WTC11 (cell line): Measurements from ENCODE around the gene LIN7C. TPM values are rescaled to one million over a fixed set of nuclear protein-coding genes. Genes with fewer than 3 reads are reported as not detected.
"Not testable (repeated sequence)": the region's sequence is repeated elsewhere in the genome, so short reads cannot be mapped to it uniquely, and the experiment has no call there.

Source experiments
- ATAC-seq: fragments of 200-7000 bp; cut with Tn5 transposase; 2 replicates; pipeline ENCODE4 v1.10.0; 2021; ENCODE audit warnings: mild to moderate bottlenecking, moderate library complexity
- CTCF ChIA-PET: fragments of 300-600 bp; sonication (Branson Sonifier 250); formaldehyde crosslinking; loops from one replicate; lab custom pipeline; 2021; ENCODE audit warnings: antibody characterized with exemption; lab: Charles Lee
- POLR2A ChIA-PET: fragments of 350-600 bp; sonication (Branson Sonifier 250); formaldehyde crosslinking; loops from one replicate; lab custom pipeline; 2021; ENCODE audit warnings: antibody characterized with exemption; lab: Charles Lee
- DNase-seq: peaks from one replicate; pipeline ENCODE4 v3.0.0; 2021; ENCODE audit warnings: low spot score
- H3K27ac Mint-ChIP-seq: 2 replicates; pipeline ENCODE4 v1.8.0; 2021; ENCODE audit warnings: mixed read lengths
- H3K27me3 Mint-ChIP-seq: 2 replicates; pipeline ENCODE4 v1.8.0; 2021; ENCODE audit warnings: low read depth, mild to moderate bottlenecking, moderate library complexity, mixed read lengths
- H3K36me3 Mint-ChIP-seq: 2 replicates; pipeline ENCODE4 v1.8.0; 2021; ENCODE audit warnings: mixed read lengths
- H3K4me1 Mint-ChIP-seq: 2 replicates; pipeline ENCODE4 v1.8.0; 2022; ENCODE audit warnings: mixed read lengths
- H3K4me3 Mint-ChIP-seq: 2 replicates; pipeline ENCODE4 v1.8.0; 2021; ENCODE audit warnings: mild to moderate bottlenecking, moderate library complexity, mixed read lengths
- H3K9me3 Mint-ChIP-seq: 2 replicates; pipeline ENCODE4 v1.8.0; 2021; ENCODE audit warnings: mixed read lengths
- ATF1 ChIP-seq: sonication (generic); formaldehyde crosslinking; IDR thresholded peaks from 2 replicates; pipeline ENCODE4 v1.8.1; 2023; ENCODE audit warnings: mild to moderate bottlenecking, moderate library complexity, missing genetic modification reagents
- CREB1 ChIP-seq: sonication (generic); formaldehyde crosslinking; IDR thresholded peaks from 2 replicates; pipeline ENCODE4 v1.8.0; 2023; ENCODE audit warnings: mild to moderate bottlenecking, missing genetic modification reagents
- CREM ChIP-seq: sonication (generic); formaldehyde crosslinking; IDR thresholded peaks from 2 replicates; pipeline ENCODE4 v1.8.1; 2022; ENCODE audit warnings: mild to moderate bottlenecking, missing genetic modification reagents, moderate library complexity
- EMX1 ChIP-seq: fragments of 250-450 bp; sonication (Bioruptor Pico); IDR thresholded peaks from 2 replicates; pipeline ENCODE4 v1.8.0; 2021; ENCODE audit warnings: mild to moderate bottlenecking
- FOXP1 ChIP-seq: sonication (generic); formaldehyde crosslinking; IDR thresholded peaks from 2 replicates; pipeline ENCODE4 v1.8.0; 2022; ENCODE audit warnings: missing genetic modification reagents, mild to moderate bottlenecking, moderate library complexity, borderline replicate concordance
- GTF2I ChIP-seq: fragments of 250-450 bp; sonication (Bioruptor Pico); conservative IDR thresholded peaks from 2 replicates; pipeline ENCODE4 v1.4.0; 2021; ENCODE audit warnings: mild to moderate bottlenecking
- HMGA2 ChIP-seq: fragments of 250-450 bp; sonication (Bioruptor Pico); IDR thresholded peaks from 2 replicates; pipeline ENCODE4 v1.4.0; 2021; ENCODE audit warnings: mild to moderate bottlenecking, moderate library complexity
- KAT7 ChIP-seq: sonication (generic); formaldehyde crosslinking; IDR thresholded peaks from 2 replicates; pipeline ENCODE4 v1.8.1; 2023; ENCODE audit warnings: missing genetic modification reagents, mild to moderate bottlenecking, borderline replicate concordance
- MXD4 ChIP-seq: fragments of 250-450 bp; sonication (Bioruptor Pico); IDR thresholded peaks from 2 replicates; pipeline ENCODE4 v1.8.0; 2021; ENCODE audit warnings: mild to moderate bottlenecking, moderate library complexity, borderline replicate concordance
- NFATC4 ChIP-seq: fragments of 250-450 bp; sonication (Bioruptor Pico); IDR thresholded peaks from 2 replicates; pipeline ENCODE4 v1.9.0; 2021; ENCODE audit warnings: mild to moderate bottlenecking
- NFE2L1 ChIP-seq: sonication (generic); formaldehyde crosslinking; IDR thresholded peaks from 2 replicates; pipeline ENCODE4 v1.8.1; 2023; ENCODE audit warnings: missing genetic modification reagents
- PRRX2 ChIP-seq: fragments of 250-450 bp; sonication (Bioruptor Pico); IDR thresholded peaks from 2 replicates; pipeline ENCODE4 v1.8.0; 2021; ENCODE audit warnings: mild to moderate bottlenecking
- ZNF121 ChIP-seq: sonication (generic); formaldehyde crosslinking; IDR thresholded peaks from 2 replicates; pipeline ENCODE4 v1.8.0; 2023; ENCODE audit warnings: missing genetic modification reagents
- ZNF671 ChIP-seq: fragments of 250-450 bp; sonication (Bioruptor Pico); IDR thresholded peaks from 2 replicates; pipeline ENCODE4 v1.8.0; 2021; ENCODE audit warnings: mild to moderate bottlenecking
- total RNA-seq: library from RNA; stranded (reverse); gene quantifications from 3 replicates; pipeline ENCODE4 v1.2.3, GENCODE V29; 2021
- TF ChIP-seq, protein P1 (sequence below): sonication (generic); formaldehyde crosslinking; conservative IDR thresholded peaks from 2 replicates; pipeline ENCODE4 v1.8.1; 2022; ENCODE audit warnings: mild to moderate bottlenecking, missing genetic modification reagents
- TF ChIP-seq, protein P2 (sequence below): sonication (generic); formaldehyde crosslinking; IDR thresholded peaks from 2 replicates; pipeline ENCODE4 v1.8.1; 2022; ENCODE audit warnings: mild to moderate bottlenecking, moderate library complexity, missing genetic modification reagents
- TF ChIP-seq, protein P3 (sequence below): sonication (generic); formaldehyde crosslinking; IDR thresholded peaks from 2 replicates; pipeline ENCODE4 v1.8.0; 2023; ENCODE audit warnings: missing genetic modification reagents
- TF ChIP-seq, protein P4 (sequence below): sonication (generic); formaldehyde crosslinking; IDR thresholded peaks from 2 replicates; pipeline ENCODE4 v1.8.0; 2023; ENCODE audit warnings: mild to moderate bottlenecking, missing genetic modification reagents

LIN7C gene
- total RNA-seq, 1 experiment from 2014 or later = 39.4 TPM

DNA sequence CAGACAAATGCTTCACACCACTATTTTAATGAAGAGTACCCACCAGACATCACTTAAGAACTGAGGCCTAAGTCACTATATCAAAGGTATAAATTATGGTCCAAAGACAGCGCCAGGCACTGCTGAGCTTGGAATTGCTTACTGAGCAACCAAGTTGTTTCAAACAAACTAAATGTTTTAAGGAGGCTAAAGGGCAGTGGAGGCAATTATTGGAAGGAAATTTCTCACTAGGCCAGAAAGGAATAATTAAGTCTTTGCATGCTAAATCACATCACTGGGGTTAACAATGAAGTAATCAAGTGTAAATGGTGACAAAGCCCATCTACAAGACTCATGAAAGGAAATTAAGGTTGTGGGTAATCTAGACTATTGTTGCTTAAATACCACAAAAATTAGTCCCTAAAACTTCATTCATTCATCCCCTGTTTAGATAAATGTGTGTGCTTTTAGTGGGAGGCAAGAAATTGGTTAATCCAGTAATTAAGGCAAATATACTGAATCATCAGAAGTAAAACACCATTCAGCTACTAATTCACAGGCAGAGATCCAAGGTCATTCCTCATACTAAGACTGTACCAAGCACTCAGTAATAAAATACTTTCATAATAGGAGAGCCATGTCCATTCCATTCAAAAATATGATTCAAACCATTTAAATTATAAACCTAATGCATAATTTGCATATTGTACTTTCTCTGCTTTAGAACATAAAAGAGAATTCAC lies 55.2 kb downstream of the LIN7C start:
- peak overlapping the region; percentile 42; the same call in 1 of the 2 replicates for H3K27ac Mint-ChIP-seq
- ChIA-PET CTCF (no interaction called here), POLR2A (no interaction called here)
- no peak for TF ChIP-seq HMGA2
- no peak for TF ChIP-seq FOXP1 (CRISPR knock-in tag)
- no peak for TF ChIP-seq MXD4
- TF ChIP-seq, protein P1, sequence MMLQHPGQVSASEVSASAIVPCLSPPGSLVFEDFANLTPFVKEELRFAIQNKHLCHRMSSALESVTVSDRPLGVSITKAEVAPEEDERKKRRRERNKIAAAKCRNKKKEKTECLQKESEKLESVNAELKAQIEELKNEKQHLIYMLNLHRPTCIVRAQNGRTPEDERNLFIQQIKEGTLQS (CRISPR knock-in tag) = no peak
- TF ChIP-seq KAT7 (CRISPR knock-in tag) = no peak
- TF ChIP-seq NFE2L1 (CRISPR knock-in tag) = no peak
- no peak for TF ChIP-seq CREB1 (CRISPR knock-in tag)
- TF ChIP-seq, protein P2, sequence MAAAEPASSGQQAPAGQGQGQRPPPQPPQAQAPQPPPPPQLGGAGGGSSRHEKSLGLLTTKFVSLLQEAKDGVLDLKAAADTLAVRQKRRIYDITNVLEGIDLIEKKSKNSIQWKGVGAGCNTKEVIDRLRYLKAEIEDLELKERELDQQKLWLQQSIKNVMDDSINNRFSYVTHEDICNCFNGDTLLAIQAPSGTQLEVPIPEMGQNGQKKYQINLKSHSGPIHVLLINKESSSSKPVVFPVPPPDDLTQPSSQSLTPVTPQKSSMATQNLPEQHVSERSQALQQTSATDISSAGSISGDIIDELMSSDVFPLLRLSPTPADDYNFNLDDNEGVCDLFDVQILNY (CRISPR knock-in tag) = no peak
- TF ChIP-seq CREM = no peak
- TF ChIP-seq, protein P3, sequence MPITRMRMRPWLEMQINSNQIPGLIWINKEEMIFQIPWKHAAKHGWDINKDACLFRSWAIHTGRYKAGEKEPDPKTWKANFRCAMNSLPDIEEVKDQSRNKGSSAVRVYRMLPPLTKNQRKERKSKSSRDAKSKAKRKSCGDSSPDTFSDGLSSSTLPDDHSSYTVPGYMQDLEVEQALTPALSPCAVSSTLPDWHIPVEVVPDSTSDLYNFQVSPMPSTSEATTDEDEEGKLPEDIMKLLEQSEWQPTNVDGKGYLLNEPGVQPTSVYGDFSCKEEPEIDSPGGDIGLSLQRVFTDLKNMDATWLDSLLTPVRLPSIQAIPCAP (CRISPR knock-in tag) = no peak
- no peak for TF ChIP-seq PRRX2 (CRISPR knock-in tag)
- ATAC-seq (no peak), DNase-seq (no peak)
- peaks cover 31% of the 10 kb centered on the region for H3K36me3 Mint-ChIP-seq
- peaks cover 22% of the 10 kb centered on the region for H3K9me3 Mint-ChIP-seq
- H3K4me1 Mint-ChIP-seq = peaks cover 55% of the 10 kb centered on the region
- no peaks in the 10 kb centered on the region for H3K27me3 Mint-ChIP-seq
- H3K4me3 Mint-ChIP-seq = no peak overlapping the region

DNA sequence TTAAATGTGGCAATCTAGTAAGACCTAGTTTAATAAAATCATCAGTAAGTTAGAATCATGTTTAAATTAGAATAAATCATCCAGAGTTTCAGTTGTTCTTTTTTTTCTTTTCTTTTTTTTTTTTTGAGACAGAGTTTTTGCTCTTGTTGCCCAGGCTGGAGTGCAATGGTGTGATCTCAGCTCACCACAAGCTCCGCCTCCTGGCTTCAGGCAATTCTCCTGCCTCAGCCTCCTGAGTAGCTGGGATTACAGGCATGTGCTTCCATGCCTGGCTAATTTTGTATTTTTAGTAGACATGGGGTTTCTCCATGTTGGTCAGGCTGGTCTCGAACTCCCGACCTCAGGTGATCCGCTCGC lies 58.4 kb downstream of the LIN7C start:
- H3K9me3 Mint-ChIP-seq, ATAC-seq, H3K27ac Mint-ChIP-seq, H3K27me3 Mint-ChIP-seq, DNase-seq, H3K4me3 Mint-ChIP-seq, POLR2A ChIA-PET: not testable (repeated sequence)
- H3K4me1 Mint-ChIP-seq = peaks cover 60% of the 10 kb centered on the region
- CTCF ChIA-PET = interaction anchor here (1.0 kb wide), 2 partner anchors 12 to 38 kb away, joined by 3 to 5 read pairs; no protein-coding TSS in a partner anchor
- peaks cover 14% of the 10 kb centered on the region for H3K36me3 Mint-ChIP-seq

DNA sequence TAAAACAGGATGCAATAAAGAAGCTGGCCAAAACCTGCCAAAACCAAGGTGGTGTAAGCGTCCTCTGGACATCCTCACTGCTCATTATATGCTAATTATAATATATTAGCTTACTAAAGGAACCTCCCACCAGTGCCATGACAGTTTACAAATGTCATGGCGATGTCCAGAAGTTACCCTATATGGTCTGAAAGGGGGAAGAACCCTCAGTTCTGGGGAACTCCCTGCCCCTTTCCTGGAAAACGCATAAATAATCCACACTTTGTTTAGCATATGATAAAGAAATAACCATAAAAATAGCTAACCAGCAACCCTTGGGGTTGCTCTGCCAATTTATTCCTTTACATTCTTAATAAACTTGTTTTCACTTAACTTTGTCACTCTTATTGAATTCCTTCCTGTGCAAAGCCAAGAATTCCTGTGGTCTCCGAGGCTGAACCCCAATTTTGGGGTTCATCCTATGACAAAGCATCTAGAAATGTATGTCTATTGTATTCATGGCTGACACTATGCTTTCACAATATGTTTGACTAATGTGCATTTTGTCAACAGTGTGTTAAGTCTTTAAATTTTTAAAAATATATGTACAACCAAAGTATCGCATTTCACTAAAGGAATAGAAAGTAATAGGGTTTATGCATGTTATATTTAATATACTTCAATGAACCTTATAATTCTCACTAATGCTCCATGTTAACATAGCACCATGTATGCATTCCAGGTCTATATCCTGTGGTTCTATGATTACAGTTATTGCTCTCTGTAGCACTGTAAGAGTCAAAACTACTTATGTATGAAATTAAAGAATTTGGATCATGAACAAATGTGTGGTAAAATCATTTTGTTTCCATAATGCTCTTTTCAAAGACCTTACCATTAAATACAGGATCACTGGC lies 59.0 kb downstream of the LIN7C start:
- H3K4me1 Mint-ChIP-seq = peaks cover 67% of the 10 kb centered on the region

DNA sequence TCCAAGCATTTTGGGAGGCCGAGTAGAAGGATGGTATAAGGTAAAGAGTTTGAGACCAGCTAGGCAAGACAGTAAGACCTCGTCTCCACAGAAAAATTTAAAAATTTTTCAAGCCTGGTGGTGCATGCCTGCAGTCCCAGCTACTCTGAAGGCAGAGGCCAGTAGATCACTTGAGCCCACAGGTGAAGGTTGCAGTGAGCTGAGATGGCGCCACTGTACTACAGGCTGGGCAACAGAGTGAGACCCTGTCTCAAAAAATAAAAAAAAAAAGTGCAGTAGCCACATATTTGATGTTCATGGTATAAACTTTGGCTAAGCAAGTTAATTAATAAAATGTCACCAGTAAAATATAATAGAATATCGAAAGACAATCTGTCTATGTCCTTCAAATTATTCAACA lies 60.9 kb downstream of the LIN7C start:
- TF ChIP-seq, protein P4, sequence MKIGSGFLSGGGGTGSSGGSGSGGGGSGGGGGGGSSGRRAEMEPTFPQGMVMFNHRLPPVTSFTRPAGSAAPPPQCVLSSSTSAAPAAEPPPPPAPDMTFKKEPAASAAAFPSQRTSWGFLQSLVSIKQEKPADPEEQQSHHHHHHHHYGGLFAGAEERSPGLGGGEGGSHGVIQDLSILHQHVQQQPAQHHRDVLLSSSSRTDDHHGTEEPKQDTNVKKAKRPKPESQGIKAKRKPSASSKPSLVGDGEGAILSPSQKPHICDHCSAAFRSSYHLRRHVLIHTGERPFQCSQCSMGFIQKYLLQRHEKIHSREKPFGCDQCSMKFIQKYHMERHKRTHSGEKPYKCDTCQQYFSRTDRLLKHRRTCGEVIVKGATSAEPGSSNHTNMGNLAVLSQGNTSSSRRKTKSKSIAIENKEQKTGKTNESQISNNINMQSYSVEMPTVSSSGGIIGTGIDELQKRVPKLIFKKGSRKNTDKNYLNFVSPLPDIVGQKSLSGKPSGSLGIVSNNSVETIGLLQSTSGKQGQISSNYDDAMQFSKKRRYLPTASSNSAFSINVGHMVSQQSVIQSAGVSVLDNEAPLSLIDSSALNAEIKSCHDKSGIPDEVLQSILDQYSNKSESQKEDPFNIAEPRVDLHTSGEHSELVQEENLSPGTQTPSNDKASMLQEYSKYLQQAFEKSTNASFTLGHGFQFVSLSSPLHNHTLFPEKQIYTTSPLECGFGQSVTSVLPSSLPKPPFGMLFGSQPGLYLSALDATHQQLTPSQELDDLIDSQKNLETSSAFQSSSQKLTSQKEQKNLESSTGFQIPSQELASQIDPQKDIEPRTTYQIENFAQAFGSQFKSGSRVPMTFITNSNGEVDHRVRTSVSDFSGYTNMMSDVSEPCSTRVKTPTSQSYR (CRISPR knock-in tag) = no peak
- TF ChIP-seq ZNF121 (CRISPR knock-in tag) (peak; percentile 98), GTF2I (CRISPR knock-in tag) (peak; percentile 65; the same call in 1 of the 2 replicates), ATF1 (CRISPR knock-in tag) (no peak), ZNF671 (CRISPR knock-in tag) (no peak), EMX1 (CRISPR knock-in tag) (no peak)
- Mint-ChIP-seq H3K4me3 (peak overlapping the region; percentile 64), H3K27me3 (no peaks in the 10 kb centered on the region), H3K4me1 (peaks cover 67% of the 10 kb centered on the region), H3K36me3 (peaks cover 10% of the 10 kb centered on the region), H3K9me3 (no peaks in the 10 kb centered on the region), H3K27ac (peak overlapping the region; percentile 95)
- ChIA-PET CTCF (interaction anchor here (0.9 to 1.7 kb wide), 4 partner anchors 27 to 149 kb away, joined by 3 to 7 read pairs (median 4); partner anchors contain the start of gene LGR4), POLR2A (no interaction called here)
- ATAC-seq = no peak
- DNase-seq = no peak

More for the DNA sequence above, 59.0 kb downstream of the LIN7C start:
- Mint-ChIP-seq H3K9me3 (no peaks in the 10 kb centered on the region), H3K27me3 (no peaks in the 10 kb centered on the region), H3K4me3 (no peak overlapping the region), H3K36me3 (peaks cover 14% of the 10 kb centered on the region), H3K27ac (no peak overlapping the region)
- TF ChIP-seq NFATC4 = no peak
- ChIA-PET CTCF (no interaction called here), POLR2A (no interaction called here)
- no peak for DNase-seq
- ATAC-seq = no peak
